ENCODE measurements around the gene RFX8. TPM values are rescaled to one million over a fixed set of nuclear protein-coding genes. Genes with fewer than 3 reads are reported as not detected.

Gene RFX8
- total and polyA plus RNA-seq, 2 of the 13 experiments (the other 11 are each of a cell fraction or from before 2014, with no cell fraction given) = not detected

- TF ChIP-seq ZBTB33 (CRISPR knock-in tag; IDR thresholded peaks at IDR 0.05) (no peak), ZBTB43 (CRISPR knock-in tag; conservative IDR thresholded peaks at IDR 0.05) (no peak), KAT7 (CRISPR knock-in tag; IDR thresholded peaks at IDR 0.05; ENCODE audit: borderline replicate concordance) (no peak), THAP8 (CRISPR knock-in tag; IDR thresholded peaks at IDR 0.05; ENCODE audit: borderline replicate concordance) (no peak), ZNF280D (CRISPR knock-in tag; IDR thresholded peaks at IDR 0.05) (no peak), MAFG (CRISPR knock-in tag; IDR thresholded peaks at IDR 0.05) (no peak), DBP (CRISPR knock-in tag; IDR thresholded peaks at IDR 0.05; ENCODE audit: not compliant biosample characterization) (no peak), PLRG1 (conservative IDR thresholded peaks at IDR 0.05) (no peak), ZBTB26 (CRISPR knock-in tag; IDR thresholded peaks at IDR 0.05; ENCODE audit: borderline replicate concordance) (no peak), ZNF136 (CRISPR knock-in tag; IDR thresholded peaks at IDR 0.05; ENCODE audit: low read depth) (no peak), BRD4 (CRISPR knock-in tag; IDR thresholded peaks at IDR 0.05) (no peak), ZNF264 (CRISPR knock-in tag; IDR thresholded peaks at IDR 0.05) (no peak), ZNF121 (CRISPR knock-in tag; IDR thresholded peaks at IDR 0.05) (no peak), ZNF3 (CRISPR knock-in tag; IDR thresholded peaks at IDR 0.05) (no peak), GZF1 (CRISPR knock-in tag; IDR thresholded peaks at IDR 0.05) (0 out of 2 replicates have a peak, but pooled peaks have one; percentile 39), ZNF772 (CRISPR knock-in tag; IDR thresholded peaks at IDR 0.05) (no peak), HNF4A (CRISPR knock-in tag; IDR thresholded peaks at IDR 0.05) (no peak), KMT2A (CRISPR knock-in tag; IDR thresholded peaks at IDR 0.05) (no peak), HINFP (CRISPR knock-in tag; IDR thresholded peaks at IDR 0.05; ENCODE audit: low read depth) (no peak)
These were observed 87.6 kb downstream of the RFX8 start, which contains the start of gene CREG2 (continued) for GRCh38 chr2:101387151-101387834.
